K562 (cell line): ENCODE measurements around the gene DPCD. TPM values are rescaled to one million over a fixed set of nuclear protein-coding genes. Genes with fewer than 3 reads are reported as not detected.

Source experiments
- ATAC-seq: fragments of 200-7000 bp; cut with Tn5 transposase; 3 replicates; pipeline ENCODE4 v1.9.1; 2020; ENCODE audit warnings: moderate library complexity
- BruUV-seq: library from RNA; stranded (reverse); fragments of 400-500 nt; replicated peaks from 2 replicates; lab custom pipeline; 2021; lab: Mats Ljungman, UMichigan
- CTCF ChIA-PET: fragments of 300-600 bp; formaldehyde crosslinking; extraction: SDS; loops from one replicate; lab custom pipeline; 2021; ENCODE audit warnings: low intra/inter-chr PET ratio; lab: Yijun Ruan, JAX
- POLR2A ChIA-PET: fragments of 300-600, 350-650 bp; sonication (Branson Sonifier 250); formaldehyde crosslinking; extraction: SDS; loops from one replicate; lab custom pipeline; 2021; ENCODE audit warnings: antibody characterized with exemption, inconsistent platforms; lab: Yijun Ruan, JAX
- DNase-seq, 4 experiments: peaks; one replicate each; pipeline versions ENCODE4 v3.0.0 to v3.0.0-alpha.2; 2011 to 2018; ENCODE audit warnings: low spot score in 3 of 4, mixed read lengths in 3 of 4; ENCODE audit errors: extremely low read depth in 1 of 4
- FAIRE-seq: peaks from 2 replicates; lab custom pipeline; 2011; peaks lifted over from hg19 to GRCh38; lab: Jason Lieb, UNC
- H2AFZ ChIP-seq: 2 replicates; pipeline ENCODE4 v1.6.0; 2011; ENCODE audit warnings: low read depth, low read length, control low read depth, inconsistent platforms
- H3K27ac ChIP-seq: fragments of 200-600 bp; 3 replicates; pipeline ENCODE4 v1.8.0; 2011; ENCODE audit warnings: low read depth, mild to moderate bottlenecking, control low read depth, inconsistent platforms, low read length, moderate library complexity, mixed read lengths; ENCODE audit errors: extremely low read depth
- H3K27me3 ChIP-seq, 2 experiments: fragments of 300-600 bp in 1 of 2; 2 replicates in 1 of 2; 3 replicates in 1 of 2; pipeline versions ENCODE4 v1.6.0 to v1.8.0; 2011; ENCODE audit warnings: inconsistent platforms in 2 of 2, low read length in 2 of 2, mild to moderate bottlenecking in 1 of 2, mixed read lengths in 1 of 2, moderate library complexity in 1 of 2; ENCODE audit not compliant: control insufficient read depth in 2 of 2, insufficient read depth in 2 of 2
- H3K36me3 ChIP-seq: fragments of 300-600 bp; 3 replicates; pipeline ENCODE4 v1.8.0; 2011; ENCODE audit warnings: mild to moderate bottlenecking, low read length, inconsistent platforms; ENCODE audit not compliant: control insufficient read depth, insufficient read depth
- H3K4me1 ChIP-seq, 2 experiments: fragments of 200-600 bp in 1 of 2; replicated peaks in 1 of 2; 2 replicates in 1 of 2; 3 replicates in 1 of 2; pipeline versions ENCODE4 v1.5.1 to v1.8.0; 2011; ENCODE audit warnings: inconsistent platforms in 2 of 2, low read length in 2 of 2, mild to moderate bottlenecking in 1 of 2, mixed read lengths in 1 of 2, moderate library complexity in 1 of 2; ENCODE audit not compliant: control insufficient read depth in 2 of 2, insufficient read depth in 2 of 2
- H3K4me2 ChIP-seq: 2 replicates; pipeline ENCODE4 v1.6.1; 2011; ENCODE audit warnings: low read length, control low read depth, inconsistent platforms, mixed read lengths; ENCODE audit not compliant: insufficient read depth
- H3K4me3 ChIP-seq: fragments of 200-600 bp; sonication (generic), shearing (Covaris generic); 2 replicates; pipeline ENCODE4 v1.5.1; 2016; ENCODE audit warnings: control low read depth, inconsistent platforms
- H3K79me2 ChIP-seq: fragments of 200-600 bp; 3 replicates; pipeline ENCODE4 v1.8.0; 2011; ENCODE audit warnings: low read length, inconsistent platforms; ENCODE audit not compliant: control insufficient read depth, insufficient read depth
- H3K9ac ChIP-seq, 2 experiments: 2 replicates each; pipeline versions ENCODE4 v1.6.0 to v1.6.1; 2011; ENCODE audit warnings: low read depth in 2 of 2, low read length in 2 of 2, control low read depth in 1 of 2, inconsistent platforms in 1 of 2, mild to moderate bottlenecking in 1 of 2, mixed read lengths in 1 of 2; ENCODE audit not compliant: insufficient read depth in 1 of 2
- H3K9me1 ChIP-seq: one replicate; pipeline ENCODE4 v1.6.0; 2011; ENCODE audit warnings: inconsistent platforms, mild to moderate bottlenecking, low read length, moderate library complexity; ENCODE audit not compliant: control insufficient read depth, insufficient read depth
- H3K9me3 ChIP-seq: replicated peaks from 2 replicates; pipeline ENCODE4 v1.5.1; 2011; ENCODE audit warnings: low read depth, low read length, inconsistent platforms; ENCODE audit not compliant: control insufficient read depth, insufficient read depth
- H4K20me1 ChIP-seq: replicated peaks from 2 replicates; pipeline ENCODE4 v1.6.1; 2011; ENCODE audit warnings: low read length, inconsistent platforms, mixed read lengths; ENCODE audit not compliant: control insufficient read depth, insufficient read depth
- NCOA4 ChIP-seq: fragments of 450-650 bp; IDR thresholded peaks from 2 replicates; pipeline ENCODE4 v1.6.1; 2018; ENCODE audit warnings: mild to moderate bottlenecking; ENCODE audit not compliant: partially characterized antibody
- WGBS: fragments of 100-300 bp; shearing (Covaris generic); methylation state at CpG from one replicate; pipeline ENCODE4 v1.1.6; 2016; ENCODE audit warnings: low coverage, mixed read lengths; ENCODE audit not compliant: insufficient coverage; ENCODE audit errors: missing lambda C conversion rate; 5-methylcytosine and 5-hydroxymethylcytosine counted together
- in situ Hi-C: fragments of 300-500 bp; cut with MboI; formaldehyde crosslinking; loops from 4 replicates; pipeline ENCODE4 v1.15.0; 2018; ENCODE audit warnings: inconsistent platforms, mixed read lengths
- intact Hi-C: fragments of 100-400 bp; cut with micrococcal nuclease; formaldehyde crosslinking; loops from 2 replicates; pipeline ENCODE4 v1.14.2; 2022
- polyA plus RNA-seq, 8 experiments: library from polyadenylated mRNA; depleted of rRNA in 4 of 8; stranded (reverse) in 5 of 8; unstranded in 3 of 8; fragments of >200 nt; fragmentation: Nextera tagmentation in 2 of 8; fragmentation: Illumina TruSeq in 1 of 8; extraction: Ambion mirVana in 2 of 8; extraction: Trizol in 1 of 8; gene quantifications; 2 replicates each; pipeline versions ENCODE4 v1.2.1 to v1.2.3, GENCODE V29; 2011 to 2014; ENCODE audit warnings: inconsistent platforms in 1 of 8, missing spikeins in 1 of 8
- total RNA-seq, 7 experiments: library from RNA; depleted of rRNA in 6 of 7; stranded (reverse); fragments of >200 nt in 6 of 7; fragmentation: Illumina TruSeq in 2 of 7; extraction: Trizol in 2 of 7; gene quantifications; 2 replicates each; pipeline versions ENCODE4 v1.2.1 to v1.2.3, GENCODE V29; 2011 to 2021; ENCODE audit warnings: low replicate concordance in 1 of 7
- TF ChIP-seq, protein P1 (sequence below), 2 experiments: fragments of 150-350 bp in 1 of 2; IDR thresholded peaks; 2 replicates each; pipeline ENCODE4 v1.6.1; 2012 to 2016; ENCODE audit warnings: low read depth in 2 of 2, low read length in 2 of 2, mild to moderate bottlenecking in 1 of 2, moderate library complexity in 1 of 2

The DPCD gene
- total and polyA plus RNA-seq, 9 of the 15 experiments (the other 6 are each of a cell fraction or from before 2014, with no cell fraction given), result 12.1 to 45.2 (median 20.0) TPM

DNA sequence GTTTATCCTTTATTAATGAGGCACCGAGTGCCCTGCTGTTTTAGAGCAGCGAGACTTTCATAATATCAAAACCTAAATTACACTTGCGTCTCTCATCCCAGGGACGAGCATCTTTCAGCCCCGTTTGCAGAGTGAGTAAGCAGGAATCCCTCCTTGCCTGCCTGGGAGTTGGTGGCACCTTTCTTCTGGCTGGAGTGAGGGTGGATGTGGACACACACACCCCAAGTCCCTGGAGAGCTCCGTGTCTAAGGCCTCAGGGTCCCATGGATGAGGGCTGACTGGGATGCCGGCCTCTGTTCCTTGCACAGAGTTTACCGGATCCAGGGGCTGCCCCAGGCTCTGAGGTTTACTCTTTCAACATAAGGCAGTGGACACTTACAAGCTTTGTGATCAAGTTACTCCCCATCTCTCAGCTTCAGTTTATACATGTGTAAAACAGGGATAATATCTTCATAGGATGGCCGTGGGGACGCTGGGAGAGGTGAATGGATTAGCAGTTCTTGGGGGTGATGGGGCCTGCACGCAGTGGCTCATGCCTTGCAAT, 24.6 kb upstream of the DPCD start:
- Histone ChIP-seq H3K4me2 (no peak overlapping the region), H3K27ac (no peak overlapping the region), H3K4me1 (peaks cover 9 to 25% of the 10 kb centered on the region in 2 experiments; a peak in 4 of 5 replicates), H3K27me3 (no peaks in the 10 kb centered on the region), H3K36me3 (no peaks in the 10 kb centered on the region), H3K4me3 (no peak overlapping the region), H3K9ac (no peak overlapping the region), H3K79me2 (no peaks in the 10 kb centered on the region), H3K9me1 (no peaks in the 10 kb centered on the region), H2AFZ (no peak overlapping the region), H4K20me1 (no peaks in the 10 kb centered on the region), H3K9me3 (no peaks in the 10 kb centered on the region)
- POLR2A ChIA-PET, result interaction anchor here (0.5 to 0.6 kb wide), 3 partner anchors 35 to 255 kb away, joined by 3 read pairs; no protein-coding TSS in a partner anchor
- FAIRE-seq (no peak), ATAC-seq (no peak), DNase-seq (no peak)
- no peak for TF ChIP-seq NCOA4
- TF ChIP-seq, protein P1, sequence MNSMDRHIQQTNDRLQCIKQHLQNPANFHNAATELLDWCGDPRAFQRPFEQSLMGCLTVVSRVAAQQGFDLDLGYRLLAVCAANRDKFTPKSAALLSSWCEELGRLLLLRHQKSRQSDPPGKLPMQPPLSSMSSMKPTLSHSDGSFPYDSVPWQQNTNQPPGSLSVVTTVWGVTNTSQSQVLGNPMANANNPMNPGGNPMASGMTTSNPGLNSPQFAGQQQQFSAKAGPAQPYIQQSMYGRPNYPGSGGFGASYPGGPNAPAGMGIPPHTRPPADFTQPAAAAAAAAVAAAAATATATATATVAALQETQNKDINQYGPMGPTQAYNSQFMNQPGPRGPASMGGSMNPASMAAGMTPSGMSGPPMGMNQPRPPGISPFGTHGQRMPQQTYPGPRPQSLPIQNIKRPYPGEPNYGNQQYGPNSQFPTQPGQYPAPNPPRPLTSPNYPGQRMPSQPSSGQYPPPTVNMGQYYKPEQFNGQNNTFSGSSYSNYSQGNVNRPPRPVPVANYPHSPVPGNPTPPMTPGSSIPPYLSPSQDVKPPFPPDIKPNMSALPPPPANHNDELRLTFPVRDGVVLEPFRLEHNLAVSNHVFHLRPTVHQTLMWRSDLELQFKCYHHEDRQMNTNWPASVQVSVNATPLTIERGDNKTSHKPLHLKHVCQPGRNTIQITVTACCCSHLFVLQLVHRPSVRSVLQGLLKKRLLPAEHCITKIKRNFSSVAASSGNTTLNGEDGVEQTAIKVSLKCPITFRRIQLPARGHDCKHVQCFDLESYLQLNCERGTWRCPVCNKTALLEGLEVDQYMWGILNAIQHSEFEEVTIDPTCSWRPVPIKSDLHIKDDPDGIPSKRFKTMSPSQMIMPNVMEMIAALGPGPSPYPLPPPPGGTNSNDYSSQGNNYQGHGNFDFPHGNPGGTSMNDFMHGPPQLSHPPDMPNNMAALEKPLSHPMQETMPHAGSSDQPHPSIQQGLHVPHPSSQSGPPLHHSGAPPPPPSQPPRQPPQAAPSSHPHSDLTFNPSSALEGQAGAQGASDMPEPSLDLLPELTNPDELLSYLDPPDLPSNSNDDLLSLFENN (IDR thresholded peaks at IDR 0.05; ENCODE audit: low read depth in 2 of 2, low read length in 2 of 2), result no peak
- 27% methylated on average over 9 of the region's 11 CpGs for WGBS
- CTCF ChIA-PET, result no interaction called here
- no TSS peak for BruUV-seq
- in situ Hi-C loops (no loop called here), intact Hi-C loops (no loop called here)
